ENCODE data around the gene MUC20.
"Not testable (repeated sequence)": the region's sequence is repeated elsewhere in the genome, so short reads cannot be mapped to it uniquely, and the experiment has no call there.

The MUC20 gene

DNA sequence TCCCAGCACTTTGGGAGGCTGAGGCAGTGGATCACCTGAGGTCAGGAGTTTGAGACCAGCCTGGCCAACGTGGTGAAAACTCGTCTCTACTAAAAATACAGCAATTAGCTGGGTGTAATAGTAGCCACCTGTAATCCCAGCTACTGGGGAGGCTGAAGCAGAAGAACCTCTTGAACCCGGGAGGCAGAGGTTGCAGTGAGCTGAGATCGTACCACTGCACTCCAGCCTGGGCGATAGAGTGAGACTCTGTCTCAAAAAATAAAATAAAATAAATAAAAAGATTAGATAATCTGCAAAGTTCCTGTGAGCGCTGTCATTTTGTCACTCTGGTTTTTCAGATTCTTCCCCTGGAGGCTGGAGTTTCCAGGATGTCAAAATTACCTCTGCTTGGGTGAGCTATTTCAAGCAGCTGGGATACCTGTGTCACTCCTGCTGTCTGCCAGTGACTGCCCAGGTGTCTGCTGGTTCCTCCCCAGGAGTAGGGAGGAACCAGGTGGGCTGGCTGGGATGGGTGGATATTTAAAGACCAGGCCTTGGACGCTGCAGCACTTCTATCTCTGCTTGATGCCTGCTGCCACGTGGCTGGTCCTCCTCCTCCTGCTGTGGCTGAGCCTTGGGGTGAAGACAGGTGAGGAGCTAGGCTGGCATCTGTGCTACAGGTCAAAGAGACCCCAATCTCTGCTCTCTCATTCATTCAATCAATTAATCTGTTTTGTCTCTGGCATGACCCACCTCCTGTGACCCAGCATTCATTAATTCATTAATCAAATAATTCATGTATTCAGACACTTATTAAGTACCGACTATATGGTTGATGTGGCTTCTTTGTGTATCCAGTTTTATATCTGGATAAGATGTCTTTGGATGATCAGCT lies 19.5 kb upstream of the MUC20 start:
- no peak for TF ChIP-seq ZFX (IDR thresholded peaks at IDR 0.05)
- TF ChIP-seq CTCF (conservative IDR thresholded peaks at IDR 0.05), result no peak
- H3K27ac ChIP-seq, result no peak overlapping the region

DNA sequence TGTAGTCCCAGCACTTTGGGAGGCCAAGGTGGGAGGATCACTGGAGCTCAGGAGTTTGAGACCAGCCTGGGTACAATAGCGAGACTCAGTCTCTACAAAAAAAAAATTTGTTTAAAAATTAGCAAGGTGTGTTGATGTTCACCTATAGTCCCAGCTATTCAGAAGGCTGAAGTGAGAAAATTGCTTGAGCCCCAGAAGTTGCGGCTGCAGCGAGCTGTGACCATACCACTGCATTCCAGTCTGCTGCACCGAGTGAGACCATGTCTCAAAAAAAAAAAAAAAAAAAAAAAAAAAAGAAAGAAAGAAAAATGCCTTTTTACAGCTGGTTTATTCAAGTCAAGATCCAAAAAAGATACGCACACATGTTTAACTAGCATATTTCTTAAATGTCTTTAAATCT lies 17.0 kb upstream of the MUC20 start:
- no peak overlapping the region for H3K27ac ChIP-seq
- no peak for TF ChIP-seq ZFX (IDR thresholded peaks at IDR 0.05)

DNA sequence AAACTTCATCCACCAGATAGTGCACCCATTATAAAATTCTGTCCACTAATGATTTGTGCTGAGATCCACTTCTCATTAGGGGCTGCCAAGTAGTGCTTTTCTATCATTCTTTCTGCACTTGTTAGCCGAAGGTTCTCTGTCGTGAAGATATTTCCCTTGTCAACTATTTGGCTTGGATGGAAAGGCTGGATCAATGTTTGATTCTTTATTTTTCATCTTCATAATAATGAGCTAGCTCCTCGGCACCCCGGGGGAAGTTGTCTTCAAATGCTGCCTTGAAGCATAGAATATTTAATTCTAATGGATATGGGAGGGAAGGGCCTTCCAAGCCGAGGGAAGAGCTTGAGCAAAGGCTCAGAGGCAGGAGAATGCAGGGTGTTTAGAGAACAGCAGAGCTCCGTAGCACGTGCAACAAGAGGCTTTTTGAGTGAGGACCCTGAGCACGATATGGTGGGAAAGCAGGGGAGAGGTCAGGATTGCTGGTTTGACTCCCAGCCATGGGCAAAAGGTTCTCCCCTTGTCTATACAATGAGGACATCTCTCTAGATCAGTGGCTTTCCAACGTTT lies 16.3 kb upstream of the MUC20 start:
- TF ChIP-seq CTCF (conservative IDR thresholded peaks at IDR 0.05) (no peak), ZFX (IDR thresholded peaks at IDR 0.05) (no peak)
- H3K27ac ChIP-seq, result no peak overlapping the region

GRCh38 chr3:195705081-195705991 lies 15.4 kb upstream of the MUC20 start:
- H3K27ac ChIP-seq, result no peak overlapping the region
- TF ChIP-seq CTCF (conservative IDR thresholded peaks at IDR 0.05), result no peak
- TF ChIP-seq ZFX (IDR thresholded peaks at IDR 0.05), result no peak

GRCh38 chr3:195708061-195708460 lies 12.7 kb upstream of the MUC20 start:
- no peak overlapping the region for H3K27ac ChIP-seq
- no peak; the same call in 1 of the 2 replicates for TF ChIP-seq ZFX (IDR thresholded peaks at IDR 0.05)
- no peak for TF ChIP-seq CTCF (conservative IDR thresholded peaks at IDR 0.05)

- H3K27ac ChIP-seq, result no peak overlapping the region
- no peak; the same call in 1 of the 2 replicates for TF ChIP-seq ZFX (IDR thresholded peaks at IDR 0.05)
Observed at GRCh38 chr3:195708626-195709481, 11.9 kb upstream of the MUC20 start.

DNA sequence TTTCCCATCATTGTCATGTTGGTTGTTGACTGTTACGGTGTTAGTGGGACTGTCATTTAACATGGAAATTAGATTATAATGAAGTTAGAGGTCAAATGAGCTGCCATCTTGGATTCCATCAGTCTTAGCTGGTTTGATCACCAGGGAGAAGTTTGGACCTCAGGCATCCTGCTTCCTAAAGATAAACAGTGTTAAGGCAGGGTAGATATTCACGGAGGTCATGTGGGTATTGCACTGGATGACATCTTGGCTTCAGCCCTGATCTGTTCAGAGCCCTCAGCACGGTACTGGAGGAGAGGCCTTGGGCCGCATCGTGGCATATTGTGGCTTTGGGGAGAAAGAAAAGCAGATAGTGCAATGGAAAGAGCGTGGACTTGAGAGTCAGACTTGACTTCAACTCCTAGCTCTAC lies 11.1 kb upstream of the MUC20 start:
- H3K27ac ChIP-seq, result no peak overlapping the region
- TF ChIP-seq CTCF (conservative IDR thresholded peaks at IDR 0.05), result no peak
- TF ChIP-seq ZFX (IDR thresholded peaks at IDR 0.05), result no peak

DNA sequence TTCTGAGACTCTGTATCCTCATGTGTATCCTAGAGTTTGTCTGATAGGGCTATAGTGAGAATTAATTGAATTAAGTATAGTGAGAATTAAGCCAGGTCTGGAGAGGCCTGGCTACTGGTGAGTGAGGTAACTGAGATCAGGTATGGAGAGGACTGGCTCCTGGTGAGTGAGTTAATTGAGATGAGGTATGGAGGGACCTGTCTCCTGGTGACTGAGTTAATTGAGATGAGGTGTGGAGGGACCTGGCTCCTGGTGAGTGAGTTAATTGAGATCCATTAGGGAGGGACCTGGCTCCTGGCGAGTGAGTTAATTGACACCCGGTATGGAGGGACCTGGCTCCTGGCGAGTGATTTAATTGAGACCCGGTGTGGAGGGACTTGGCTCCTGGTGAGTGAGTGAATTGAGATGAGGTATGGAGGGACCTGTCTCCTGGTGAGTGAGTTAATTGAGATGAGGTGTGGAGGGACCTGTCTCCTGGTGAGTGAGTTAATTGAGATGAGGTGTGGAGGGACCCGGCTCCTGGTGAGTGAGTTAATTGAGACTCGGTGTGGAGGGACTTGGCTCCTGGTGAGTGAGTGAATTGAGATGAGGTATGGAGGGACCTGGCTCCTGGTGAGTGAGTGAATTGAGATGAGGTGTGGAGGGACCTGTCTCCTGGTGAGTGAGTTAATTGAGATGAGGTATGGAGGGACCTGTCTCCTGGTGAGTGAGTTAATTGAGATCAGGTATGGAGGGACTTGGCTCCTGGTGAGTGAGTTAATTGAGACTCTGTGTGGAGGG lies 10.5 kb upstream of the MUC20 start:
- not testable (repeated sequence) for H3K27ac ChIP-seq

DNA sequence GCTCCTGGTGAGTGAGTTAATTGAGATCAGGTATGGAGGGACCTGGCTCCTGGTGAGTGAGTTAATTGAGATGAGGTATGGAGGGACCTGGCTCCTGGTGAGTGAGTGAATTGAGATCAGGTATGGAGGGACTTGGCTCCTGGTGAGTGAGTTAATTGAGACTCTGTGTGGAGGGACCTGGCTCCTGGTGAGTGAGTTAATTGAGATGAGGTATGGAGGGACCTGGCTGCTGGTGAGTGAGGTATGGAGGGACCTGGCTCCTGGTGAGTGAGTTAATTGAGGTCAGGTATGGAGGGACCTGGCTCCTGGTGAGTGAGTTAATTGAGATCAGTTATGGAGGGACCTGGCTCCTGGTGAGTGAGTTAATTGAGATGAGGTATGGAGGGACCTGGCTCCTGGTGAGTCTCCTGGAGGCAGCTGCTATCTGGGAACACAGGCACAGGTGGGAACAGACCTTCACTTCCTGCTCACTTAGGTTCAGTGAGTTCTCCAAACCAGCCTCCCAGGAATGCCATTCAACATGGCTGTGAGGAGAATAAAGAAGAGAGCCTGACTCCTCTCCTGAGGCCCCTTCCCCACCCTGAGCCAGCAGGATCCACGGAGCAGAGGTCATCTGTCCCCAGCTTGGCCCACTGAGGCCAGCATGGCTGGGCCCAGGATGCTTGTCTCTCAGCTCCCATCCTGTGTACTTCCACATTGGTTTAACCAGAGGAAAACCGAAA lies 9.5 kb upstream of the MUC20 start:
- not testable (repeated sequence) for H3K27ac ChIP-seq
